ENCODE results near the gene DPH5. TPM values are rescaled to one million over a fixed set of nuclear protein-coding genes. Genes with fewer than 3 reads are reported as not detected.

DPH5 gene
- total and polyA plus RNA-seq, 2 donors (not counting 1 experiment from before 2014, with no cell fraction given) = 33.0 to 42.5 TPM

GRCh38 chr1:100943533-100943932 lies 82.1 kb downstream of the DPH5 start:
- Mint-ChIP-seq H3K9me3 (ENCODE audit: insufficient read depth) (no peaks in the 10 kb centered on the region), H3K4me1 (peaks cover 45% of the 10 kb centered on the region), H3K4me3 (no peak overlapping the region), H3K27ac (peak overlapping the region; percentile 15), H3K27me3 (no peaks in the 10 kb centered on the region)
- Histone ChIP-seq H3K9ac (ENCODE audit: low read length) (no peak overlapping the region), H4K20me1 (ENCODE audit: control insufficient read depth, insufficient read depth, low read length, poor library complexity, severe bottlenecking) (no peaks in the 10 kb centered on the region), H3K79me2 (ENCODE audit: control insufficient read depth, insufficient read depth, low read length) (peaks cover 4% of the 10 kb centered on the region), H2AFZ (ENCODE audit: insufficient read depth, low read depth, low read length, poor library complexity, severe bottlenecking) (no peak overlapping the region), H3K9me3 (ENCODE audit: control extremely low read depth in 1 of 3, control insufficient read depth in 2 of 3, insufficient read depth in 1 of 3, low read length in 2 of 3) (peaks cover 1 to 4% (median 2%) of the 10 kb centered on the region in 3 donors), H3K36me3 (replicated peaks in 1 of 2; ENCODE audit: control extremely low read depth in 1 of 2, control insufficient read depth in 1 of 2, extremely low read depth in 1 of 2, insufficient read depth in 2 of 2, low read length in 1 of 2) (peaks cover 0 to 9% of the 10 kb centered on the region in 2 experiments), H3K4me2 (replicated peaks; ENCODE audit: low read depth, low read length, poor library complexity, severe bottlenecking) (no peak overlapping the region), H3K4me3 (ENCODE audit: control extremely low read depth in 1 of 5, extremely low read depth in 1 of 5, insufficient read depth in 1 of 5, low read depth in 2 of 5, low read length in 4 of 5) (no peak overlapping the region), H3K27ac (ENCODE audit: low read length in 2 of 2) (no peak overlapping the region), H3K27me3 (replicated peaks in 1 of 4; ENCODE audit: control extremely low read depth in 1 of 4, control insufficient read depth in 3 of 4, insufficient read depth in 4 of 4, low read length in 3 of 4) (no peaks in the 10 kb centered on the region), H3K4me1 (ENCODE audit: control insufficient read depth in 2 of 2, insufficient read depth in 2 of 2, low read length in 2 of 2) (peaks cover 18% of the 10 kb centered on the region in 2 donors)
- ChIA-PET CTCF (interaction anchor here (1.1 to 1.4 kb wide), 3 partner anchors 9 to 348 kb away, joined by 3 to 6 read pairs (median 3); no protein-coding TSS in a partner anchor), POLR2A (interaction anchor here (0.6 kb wide), 1 partner anchor 34 kb away, joined by 3 read pairs; no protein-coding TSS in a partner anchor)
- ATAC-seq (ENCODE audit: low read depth) (no peak), DNase-seq (no peak)
- no CpG with 5 or more reads among the region's 1 CpG for WGBS (ENCODE audit: insufficient coverage)
- intact Hi-C loops (cut with micrococcal nuclease) = no loop called here
- no peak for TF ChIP-seq EZH2 (IDR thresholded peaks at IDR 0.05; ENCODE audit: borderline replicate concordance, insufficient read depth, low read depth, low read length, poor library complexity, severe bottlenecking)
- TF ChIP-seq, protein P1, sequence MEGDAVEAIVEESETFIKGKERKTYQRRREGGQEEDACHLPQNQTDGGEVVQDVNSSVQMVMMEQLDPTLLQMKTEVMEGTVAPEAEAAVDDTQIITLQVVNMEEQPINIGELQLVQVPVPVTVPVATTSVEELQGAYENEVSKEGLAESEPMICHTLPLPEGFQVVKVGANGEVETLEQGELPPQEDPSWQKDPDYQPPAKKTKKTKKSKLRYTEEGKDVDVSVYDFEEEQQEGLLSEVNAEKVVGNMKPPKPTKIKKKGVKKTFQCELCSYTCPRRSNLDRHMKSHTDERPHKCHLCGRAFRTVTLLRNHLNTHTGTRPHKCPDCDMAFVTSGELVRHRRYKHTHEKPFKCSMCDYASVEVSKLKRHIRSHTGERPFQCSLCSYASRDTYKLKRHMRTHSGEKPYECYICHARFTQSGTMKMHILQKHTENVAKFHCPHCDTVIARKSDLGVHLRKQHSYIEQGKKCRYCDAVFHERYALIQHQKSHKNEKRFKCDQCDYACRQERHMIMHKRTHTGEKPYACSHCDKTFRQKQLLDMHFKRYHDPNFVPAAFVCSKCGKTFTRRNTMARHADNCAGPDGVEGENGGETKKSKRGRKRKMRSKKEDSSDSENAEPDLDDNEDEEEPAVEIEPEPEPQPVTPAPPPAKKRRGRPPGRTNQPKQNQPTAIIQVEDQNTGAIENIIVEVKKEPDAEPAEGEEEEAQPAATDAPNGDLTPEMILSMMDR (IDR thresholded peaks at IDR 0.05) = no peak

- ChIA-PET CTCF (interaction anchor here (0.8 to 1.2 kb wide), 3 partner anchors 8 to 345 kb away, joined by 3 read pairs; no protein-coding TSS in a partner anchor), POLR2A (no interaction called here)
- Histone ChIP-seq H3K9me3 (ENCODE audit: control extremely low read depth in 1 of 3, control insufficient read depth in 2 of 3, insufficient read depth in 1 of 3, low read length in 2 of 3) (peaks cover 2 to 4% (median 4%) of the 10 kb centered on the region in 3 donors), H3K4me3 (ENCODE audit: control extremely low read depth in 1 of 5, extremely low read depth in 1 of 5, insufficient read depth in 1 of 5, low read depth in 2 of 5, low read length in 4 of 5) (no peak overlapping the region), H3K27me3 (replicated peaks in 1 of 4; ENCODE audit: control extremely low read depth in 1 of 4, control insufficient read depth in 3 of 4, insufficient read depth in 4 of 4, low read length in 3 of 4) (no peaks in the 10 kb centered on the region), H3K4me1 (ENCODE audit: control insufficient read depth in 2 of 2, insufficient read depth in 2 of 2, low read length in 2 of 2) (peaks cover 14% of the 10 kb centered on the region in 2 donors), H3K9ac (ENCODE audit: low read length) (no peak overlapping the region), H3K4me2 (replicated peaks; ENCODE audit: low read depth, low read length, poor library complexity, severe bottlenecking) (peak overlapping the region; percentile 26), H2AFZ (ENCODE audit: insufficient read depth, low read depth, low read length, poor library complexity, severe bottlenecking) (no peak overlapping the region), H4K20me1 (ENCODE audit: control insufficient read depth, insufficient read depth, low read length, poor library complexity, severe bottlenecking) (no peaks in the 10 kb centered on the region), H3K27ac (ENCODE audit: low read length in 2 of 2) (peak overlapping the region in 1 of 2 donors; percentile 59), H3K79me2 (ENCODE audit: control insufficient read depth, insufficient read depth, low read length) (peaks cover 15% of the 10 kb centered on the region), H3K36me3 (replicated peaks in 1 of 2; ENCODE audit: control extremely low read depth in 1 of 2, control insufficient read depth in 1 of 2, extremely low read depth in 1 of 2, insufficient read depth in 2 of 2, low read length in 1 of 2) (peaks cover 0 to 14% of the 10 kb centered on the region in 2 experiments)
- H3K27me3 Mint-ChIP-seq = no peaks in the 10 kb centered on the region
- no peak overlapping the region for H3K4me3 Mint-ChIP-seq
- TF ChIP-seq EZH2 (IDR thresholded peaks at IDR 0.05; ENCODE audit: borderline replicate concordance, insufficient read depth, low read depth, low read length, poor library complexity, severe bottlenecking) = no peak
- TF ChIP-seq, protein P1 (IDR thresholded peaks at IDR 0.05) = no peak
- no peak overlapping the region for H3K27ac Mint-ChIP-seq
- intact Hi-C loops (cut with micrococcal nuclease) = no loop called here
- no peaks in the 10 kb centered on the region for H3K9me3 Mint-ChIP-seq (ENCODE audit: insufficient read depth)
- no peak for DNase-seq
- peaks cover 41% of the 10 kb centered on the region for H3K4me1 Mint-ChIP-seq
- no peak for ATAC-seq (ENCODE audit: low read depth)
- WGBS (ENCODE audit: insufficient coverage) = 80% methylated on average over 1 of the region's 2 CpGs
These were observed 83.1 kb downstream of the DPH5 start for GRCh38 chr1:100942304-100943046.
